HepG2 (cell line): Measurements from ENCODE around the gene ELMO2.

Source experiments
- ARNT2 ChIP-seq: sonication (generic); formaldehyde crosslinking; IDR thresholded peaks from 2 replicates; pipeline ENCODE4 v1.8.0; 2022; ENCODE audit warnings: mild to moderate bottlenecking, low read depth, missing genetic modification reagents, moderate library complexity
- CTCF ChIP-seq: sonication (generic); formaldehyde crosslinking; IDR thresholded peaks from 2 replicates; pipeline ENCODE4 v1.5.0; 2020; ENCODE audit warnings: mild to moderate bottlenecking, missing genetic modification reagents, moderate library complexity
- E2F1 ChIP-seq: sonication (generic); formaldehyde crosslinking; IDR thresholded peaks from 2 replicates; pipeline ENCODE4 v1.5.0; 2020; ENCODE audit warnings: missing genetic modification reagents
- HOXA9 ChIP-seq: sonication (generic); formaldehyde crosslinking; IDR thresholded peaks from 2 replicates; pipeline ENCODE4 v1.8.1; 2022; ENCODE audit warnings: missing genetic modification reagents, mild to moderate bottlenecking, moderate library complexity, borderline replicate concordance
- MAFG ChIP-seq: sonication (generic); formaldehyde crosslinking; IDR thresholded peaks from 2 replicates; pipeline ENCODE4 v1.5.1; 2020; ENCODE audit warnings: mild to moderate bottlenecking, missing genetic modification reagents
- MIER3 ChIP-seq: IDR thresholded peaks from 2 replicates; pipeline ENCODE4 v1.6.1; 2016; ENCODE audit warnings: missing compliant biosample characterization, borderline replicate concordance
- MTA3 ChIP-seq: sonication (generic); formaldehyde crosslinking; IDR thresholded peaks from 2 replicates; pipeline ENCODE4 v1.4.0; 2020; ENCODE audit warnings: missing genetic modification reagents
- NFRKB ChIP-seq: fragments of 450-650 bp; IDR thresholded peaks from 2 replicates; pipeline ENCODE4 v1.6.1; 2017
- NFYB ChIP-seq: sonication (generic); formaldehyde crosslinking; IDR thresholded peaks from 2 replicates; pipeline ENCODE4 v1.4.0; 2020; ENCODE audit warnings: missing genetic modification reagents
- POLR2A ChIP-seq, 2 experiments: IDR thresholded peaks; 2 replicates each; pipeline ENCODE4 v1.6.1; 2011; ENCODE audit warnings: low read depth in 2 of 2, low read length in 2 of 2, mild to moderate bottlenecking in 1 of 2, moderate library complexity in 1 of 2; ENCODE audit not compliant: insufficient read depth in 1 of 2
- TAF1 ChIP-seq: sonication (generic); formaldehyde crosslinking; IDR thresholded peaks from 2 replicates; pipeline ENCODE4 v1.4.0; 2020; ENCODE audit warnings: missing genetic modification reagents
- ZNF30 ChIP-seq: sonication (generic); formaldehyde crosslinking; IDR thresholded peaks from 2 replicates; pipeline ENCODE4 v1.5.0; 2020; ENCODE audit warnings: mild to moderate bottlenecking, missing genetic modification reagents
- ZNF609 ChIP-seq: sonication (generic); formaldehyde crosslinking; IDR thresholded peaks from 2 replicates; pipeline ENCODE4 v1.4.0; 2020; ENCODE audit warnings: mild to moderate bottlenecking, missing genetic modification reagents, borderline replicate concordance
- TF ChIP-seq, protein P1 (sequence below): sonication (generic); formaldehyde crosslinking; IDR thresholded peaks from 2 replicates; pipeline ENCODE4 v1.4.0; 2020; ENCODE audit warnings: missing genetic modification reagents

- TF ChIP-seq POLR2A (IDR thresholded peaks at IDR 0.05; ENCODE audit: insufficient read depth in 1 of 2, low read depth in 2 of 2, low read length in 2 of 2) (peak in 1 of 2 experiments; percentile 36; a peak in 1 of 4 replicates), CTCF (CRISPR knock-in tag) (no peak), E2F1 (CRISPR knock-in tag) (no peak), MIER3 (CRISPR knock-in tag) (no peak), MTA3 (CRISPR knock-in tag) (no peak), NFYB (CRISPR knock-in tag) (no peak), ZNF609 (CRISPR knock-in tag) (no peak), HOXA9 (CRISPR knock-in tag) (no peak), TAF1 (CRISPR knock-in tag) (no peak), NFRKB (no peak), ZNF30 (CRISPR knock-in tag) (no peak), MAFG (CRISPR knock-in tag) (no peak), ARNT2 (CRISPR knock-in tag) (no peak)
- TF ChIP-seq, protein P1, sequence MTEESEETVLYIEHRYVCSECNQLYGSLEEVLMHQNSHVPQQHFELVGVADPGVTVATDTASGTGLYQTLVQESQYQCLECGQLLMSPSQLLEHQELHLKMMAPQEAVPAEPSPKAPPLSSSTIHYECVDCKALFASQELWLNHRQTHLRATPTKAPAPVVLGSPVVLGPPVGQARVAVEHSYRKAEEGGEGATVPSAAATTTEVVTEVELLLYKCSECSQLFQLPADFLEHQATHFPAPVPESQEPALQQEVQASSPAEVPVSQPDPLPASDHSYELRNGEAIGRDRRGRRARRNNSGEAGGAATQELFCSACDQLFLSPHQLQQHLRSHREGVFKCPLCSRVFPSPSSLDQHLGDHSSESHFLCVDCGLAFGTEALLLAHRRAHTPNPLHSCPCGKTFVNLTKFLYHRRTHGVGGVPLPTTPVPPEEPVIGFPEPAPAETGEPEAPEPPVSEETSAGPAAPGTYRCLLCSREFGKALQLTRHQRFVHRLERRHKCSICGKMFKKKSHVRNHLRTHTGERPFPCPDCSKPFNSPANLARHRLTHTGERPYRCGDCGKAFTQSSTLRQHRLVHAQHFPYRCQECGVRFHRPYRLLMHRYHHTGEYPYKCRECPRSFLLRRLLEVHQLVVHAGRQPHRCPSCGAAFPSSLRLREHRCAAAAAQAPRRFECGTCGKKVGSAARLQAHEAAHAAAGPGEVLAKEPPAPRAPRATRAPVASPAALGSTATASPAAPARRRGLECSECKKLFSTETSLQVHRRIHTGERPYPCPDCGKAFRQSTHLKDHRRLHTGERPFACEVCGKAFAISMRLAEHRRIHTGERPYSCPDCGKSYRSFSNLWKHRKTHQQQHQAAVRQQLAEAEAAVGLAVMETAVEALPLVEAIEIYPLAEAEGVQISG (CRISPR knock-in tag) = no peak
Observed at GRCh38 chr20:46356195-46357029, 50.0 kb downstream of the ELMO2 start.
